ENCODE data around the gene KNDC1. TPM values are rescaled to one million over a fixed set of nuclear protein-coding genes. Genes with fewer than 3 reads are reported as not detected.

Gene KNDC1
- total and polyA plus RNA-seq, 2 donors, result 0.47 to 1.2 TPM

- WGBS, result 94% methylated on average over 26 of the region's 26 CpGs
- H3K27ac ChIP-seq (ENCODE audit: low read depth), result no peak overlapping the region
These were observed 38.2 kb downstream of the KNDC1 start for GRCh38 chr10:133198206-133198605.

GRCh38 chr10:133198621-133199487 lies 38.8 kb downstream of the KNDC1 start:
- DNase-seq (ENCODE audit: extremely low spot score), result no peak
- 90% methylated on average over 54 of the region's 54 CpGs for WGBS
- no peak overlapping the region for H3K4me3 ChIP-seq (ENCODE audit: low read depth, low read length)
- no peak overlapping the region for H3K27ac ChIP-seq (ENCODE audit: low read depth)
- no peaks in the 10 kb centered on the region for H3K36me3 ChIP-seq (ENCODE audit: insufficient read depth)
- no peaks in the 10 kb centered on the region for H3K4me1 ChIP-seq (ENCODE audit: insufficient read depth)

More at GRCh38 chr10:133198206-133198605, 38.2 kb downstream of the KNDC1 start:
- no peak for DNase-seq (ENCODE audit: extremely low spot score)
- H3K4me1 ChIP-seq (ENCODE audit: insufficient read depth), result no peaks in the 10 kb centered on the region
- no peaks in the 10 kb centered on the region for H3K36me3 ChIP-seq (ENCODE audit: insufficient read depth)
- H3K4me3 ChIP-seq (ENCODE audit: low read depth, low read length), result no peak overlapping the region

DNA sequence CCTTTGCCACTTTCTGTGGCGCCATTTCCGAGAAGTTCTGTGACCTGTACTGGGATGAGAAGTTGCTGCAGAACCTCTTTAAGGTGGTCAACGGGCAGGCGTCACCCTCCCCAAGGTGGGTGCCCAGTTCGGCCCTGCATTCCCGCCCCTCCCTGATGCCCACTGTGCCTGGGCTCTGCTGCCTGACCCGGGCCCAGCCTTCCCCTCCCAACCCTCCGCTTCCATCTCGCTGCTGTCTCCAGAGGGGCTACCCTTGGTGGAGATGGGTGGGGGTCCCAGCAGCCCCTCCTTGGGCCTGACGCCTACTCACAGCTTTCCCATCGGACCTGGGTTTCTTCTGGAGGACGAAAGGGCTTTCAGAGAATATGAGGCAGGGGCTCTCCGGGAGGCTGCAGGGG lies 39.5 kb downstream of the KNDC1 start:
- no peak for DNase-seq (ENCODE audit: extremely low spot score)
- H3K4me1 ChIP-seq (ENCODE audit: insufficient read depth), result no peaks in the 10 kb centered on the region
- no peak overlapping the region for H3K4me3 ChIP-seq (ENCODE audit: low read depth, low read length)
- no peak overlapping the region for H3K27ac ChIP-seq (ENCODE audit: low read depth)
- no peaks in the 10 kb centered on the region for H3K36me3 ChIP-seq (ENCODE audit: insufficient read depth)
- 91% methylated on average over 13 of the region's 13 CpGs for WGBS

- WGBS, result 57% methylated on average over 38 of the region's 38 CpGs
- no peak for DNase-seq (ENCODE audit: extremely low spot score)
- Histone ChIP-seq H3K4me3 (ENCODE audit: low read depth, low read length) (no peak overlapping the region), H3K27ac (ENCODE audit: low read depth) (no peak overlapping the region), H3K4me1 (ENCODE audit: insufficient read depth) (no peaks in the 10 kb centered on the region), H3K36me3 (ENCODE audit: insufficient read depth) (no peaks in the 10 kb centered on the region)
These were observed 40.1 kb downstream of the KNDC1 start for GRCh38 chr10:133199992-133200611.

DNA sequence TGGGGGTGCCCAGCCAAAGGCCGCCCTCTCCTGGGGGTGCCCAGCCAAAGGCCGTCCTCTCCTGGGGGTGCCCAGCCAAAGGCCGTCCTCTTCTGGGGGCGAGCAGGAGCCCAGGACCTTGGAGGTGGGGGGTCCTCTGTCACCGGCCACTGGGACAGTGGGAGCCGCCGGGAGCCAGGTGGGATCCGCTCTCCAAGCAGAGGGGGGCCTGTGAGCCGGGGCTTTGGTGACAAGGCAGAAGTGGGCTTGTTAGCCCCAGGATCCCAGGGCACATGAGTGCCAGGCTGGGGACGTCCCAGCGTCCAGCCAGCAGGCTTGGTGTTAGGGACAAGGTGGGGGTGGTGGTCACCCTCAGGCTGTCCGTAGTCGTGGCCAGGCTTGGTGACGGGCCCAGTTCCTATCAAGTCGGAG lies 40.6 kb downstream of the KNDC1 start:
- no peak for DNase-seq (ENCODE audit: extremely low spot score)
- WGBS, result 90% methylated on average over 15 of the region's 15 CpGs
- H3K4me3 ChIP-seq (ENCODE audit: low read depth, low read length), result no peak overlapping the region
- no peaks in the 10 kb centered on the region for H3K4me1 ChIP-seq (ENCODE audit: insufficient read depth)
- H3K36me3 ChIP-seq (ENCODE audit: insufficient read depth), result no peaks in the 10 kb centered on the region
- H3K27ac ChIP-seq (ENCODE audit: low read depth), result no peak overlapping the region

DNA sequence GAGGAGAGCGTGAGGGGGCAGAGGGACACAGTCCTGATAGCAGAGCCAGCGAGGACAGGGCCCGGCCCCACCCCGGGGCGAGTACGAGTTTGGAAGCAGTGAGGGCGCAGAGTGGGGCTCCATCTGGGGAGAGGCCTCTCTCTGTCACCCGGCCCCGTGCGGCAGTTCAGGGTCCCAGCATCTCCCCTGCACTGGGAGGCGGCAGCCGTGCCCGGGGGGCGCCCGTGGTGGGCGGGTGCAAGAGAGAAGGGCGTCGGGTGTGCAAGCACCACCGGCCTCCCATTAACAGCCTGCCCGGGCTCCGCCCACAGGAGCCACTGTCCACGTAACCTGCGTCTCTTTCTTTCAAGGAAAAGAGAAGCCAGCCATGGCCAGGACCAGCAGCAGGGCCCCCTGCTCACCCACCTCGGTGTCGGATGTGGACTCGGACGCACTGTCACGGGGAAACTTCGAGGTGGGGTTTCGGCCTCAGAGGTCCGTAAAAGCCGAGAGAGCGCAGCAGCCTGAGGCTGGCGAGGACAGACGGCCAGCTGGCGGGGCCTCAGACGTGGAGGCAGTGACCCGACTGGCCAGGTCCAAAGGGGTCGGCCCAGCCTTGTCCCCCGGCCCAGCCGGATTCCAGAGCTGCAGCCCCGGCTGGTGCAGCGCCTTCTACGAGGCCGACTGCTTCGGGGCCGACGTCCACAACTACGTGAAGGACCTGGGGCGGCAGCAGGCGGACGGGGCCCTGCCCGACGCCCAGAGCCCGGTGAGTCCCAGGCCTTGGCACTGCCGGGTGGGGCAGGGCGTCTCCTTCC lies 41.3 kb downstream of the KNDC1 start:
- Histone ChIP-seq H3K27ac (ENCODE audit: low read depth) (no peak overlapping the region), H3K4me1 (ENCODE audit: insufficient read depth) (no peaks in the 10 kb centered on the region), H3K36me3 (ENCODE audit: insufficient read depth) (no peaks in the 10 kb centered on the region), H3K4me3 (ENCODE audit: low read depth, low read length) (no peak overlapping the region)
- WGBS, result 91% methylated on average over 57 of the region's 57 CpGs
- DNase-seq (ENCODE audit: extremely low spot score), result no peak

- H3K36me3 ChIP-seq (ENCODE audit: insufficient read depth), result no peaks in the 10 kb centered on the region
- H3K27ac ChIP-seq (ENCODE audit: low read depth), result no peak overlapping the region
- WGBS, result 78% methylated on average over 29 of the region's 29 CpGs
- no peak for DNase-seq (ENCODE audit: extremely low spot score)
- no peak overlapping the region for H3K4me3 ChIP-seq (ENCODE audit: low read depth, low read length)
- H3K4me1 ChIP-seq (ENCODE audit: insufficient read depth), result no peaks in the 10 kb centered on the region
These were observed 42.1 kb downstream of the KNDC1 start for GRCh38 chr10:133201948-133202725.

DNA sequence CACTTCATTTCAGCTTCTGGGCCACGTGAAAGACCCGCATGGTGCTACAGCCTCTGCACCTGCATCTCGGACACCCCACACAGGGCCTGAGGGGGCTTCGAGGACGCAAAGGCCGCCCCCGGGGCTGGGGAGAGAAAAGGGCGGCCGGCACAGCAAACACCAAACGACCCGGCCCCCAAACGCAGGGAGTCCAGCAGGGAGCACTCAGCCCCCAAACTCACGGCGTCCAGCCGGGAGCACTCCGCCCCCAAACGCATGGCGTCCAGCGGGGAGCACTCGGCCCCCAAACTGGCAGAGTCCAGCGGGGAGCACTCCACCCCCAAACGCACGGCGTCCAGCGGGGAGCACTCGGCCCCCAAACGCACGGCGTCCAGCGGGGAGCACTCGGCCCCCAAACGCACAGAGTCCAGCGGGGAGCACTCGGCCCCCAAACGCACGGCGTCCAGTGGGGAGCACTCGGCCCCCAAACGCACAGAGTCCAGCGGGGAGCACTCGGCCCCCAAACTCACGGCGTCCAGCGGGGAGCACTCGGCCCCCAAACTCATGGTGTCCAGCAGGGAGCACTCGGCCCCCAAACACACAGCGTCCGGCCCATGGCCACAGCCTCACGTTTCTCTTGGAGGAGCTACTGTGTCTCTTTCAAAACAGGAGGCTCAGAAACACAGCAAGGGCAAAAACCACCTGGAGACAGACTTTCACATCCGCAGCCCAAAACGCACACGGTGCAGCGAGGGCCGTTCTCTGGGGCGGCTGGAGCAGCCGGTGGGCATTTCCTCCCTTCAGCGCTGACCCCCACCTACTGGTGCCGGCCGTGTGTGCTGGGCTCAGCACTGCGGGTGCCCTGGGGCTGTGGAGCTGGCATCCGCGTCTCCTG lies 43.0 kb downstream of the KNDC1 start:
- DNase-seq (ENCODE audit: extremely low spot score), result no peak
- H3K4me3 ChIP-seq (ENCODE audit: low read depth, low read length), result no peak overlapping the region
- 85% methylated on average over 59 of the region's 62 CpGs for WGBS
- H3K27ac ChIP-seq (ENCODE audit: low read depth), result no peak overlapping the region
- no peaks in the 10 kb centered on the region for H3K4me1 ChIP-seq (ENCODE audit: insufficient read depth)
- H3K36me3 ChIP-seq (ENCODE audit: insufficient read depth), result no peaks in the 10 kb centered on the region

DNA sequence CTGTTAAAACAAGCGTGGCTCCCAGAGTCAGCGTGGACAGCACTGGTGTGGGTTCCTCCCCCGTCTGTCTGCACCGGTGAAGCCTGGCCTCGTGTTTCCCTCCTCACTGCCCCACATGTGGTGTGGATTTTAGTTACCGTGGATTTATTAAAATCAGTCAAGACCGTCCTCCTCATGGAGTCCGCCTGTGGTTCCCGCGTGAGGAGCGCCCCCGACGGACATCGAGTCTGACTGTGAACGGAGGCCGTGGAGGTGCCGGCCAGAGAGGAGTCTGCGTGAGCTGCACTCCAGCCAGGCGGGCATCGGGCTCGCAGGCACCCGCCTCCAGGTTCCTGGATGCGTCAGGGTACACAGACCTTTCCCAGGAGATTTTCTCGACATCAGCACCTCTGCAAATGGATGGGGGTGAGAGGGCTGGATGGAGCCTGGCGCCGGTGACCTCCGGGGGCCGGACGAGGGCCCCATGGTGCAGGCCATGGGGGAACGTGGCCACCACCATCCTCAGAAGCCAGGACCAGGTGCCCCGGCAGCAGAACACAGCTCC lies 43.7 kb downstream of the KNDC1 start:
- 87% methylated on average over 31 of the region's 31 CpGs for WGBS
- H3K4me3 ChIP-seq (ENCODE audit: low read depth, low read length), result no peak overlapping the region
- no peak for DNase-seq (ENCODE audit: extremely low spot score)
- H3K36me3 ChIP-seq (ENCODE audit: insufficient read depth), result no peaks in the 10 kb centered on the region
- no peaks in the 10 kb centered on the region for H3K4me1 ChIP-seq (ENCODE audit: insufficient read depth)
- no peak overlapping the region for H3K27ac ChIP-seq (ENCODE audit: low read depth)

- no peak overlapping the region for H3K4me3 ChIP-seq (ENCODE audit: low read depth, low read length)
- no peaks in the 10 kb centered on the region for H3K4me1 ChIP-seq (ENCODE audit: insufficient read depth)
- no peak for DNase-seq (ENCODE audit: extremely low spot score)
- H3K27ac ChIP-seq (ENCODE audit: low read depth), result no peak overlapping the region
- 93% methylated on average over 38 of the region's 38 CpGs for WGBS
- H3K36me3 ChIP-seq (ENCODE audit: insufficient read depth), result no peaks in the 10 kb centered on the region
These were observed 44.4 kb downstream of the KNDC1 start for GRCh38 chr10:133204226-133205015.

DNA sequence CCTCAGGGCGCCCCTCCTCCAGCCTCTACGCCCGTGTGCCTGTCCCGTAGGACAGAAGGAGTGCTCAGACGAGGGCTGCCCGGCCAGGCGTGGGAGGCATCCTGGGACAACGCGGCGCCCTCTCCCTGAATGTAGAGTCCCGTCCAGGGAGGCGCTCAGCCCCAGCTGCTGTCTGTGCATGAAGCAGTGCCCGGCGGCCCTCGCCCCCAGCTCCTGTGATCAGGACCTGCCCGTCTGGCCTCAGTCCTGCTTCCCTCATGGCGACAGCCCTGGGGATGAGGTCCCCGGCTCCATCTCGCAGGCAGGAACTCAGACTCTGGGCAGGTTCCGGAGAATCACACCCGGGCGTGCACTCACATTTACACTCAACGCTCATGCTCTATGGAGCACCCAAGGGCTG lies 45.1 kb downstream of the KNDC1 start:
- Histone ChIP-seq H3K4me3 (ENCODE audit: low read depth, low read length) (no peak overlapping the region), H3K4me1 (ENCODE audit: insufficient read depth) (no peaks in the 10 kb centered on the region), H3K36me3 (ENCODE audit: insufficient read depth) (no peaks in the 10 kb centered on the region), H3K27ac (ENCODE audit: low read depth) (no peak overlapping the region)
- 88% methylated on average over 23 of the region's 23 CpGs for WGBS
- no peak for DNase-seq (ENCODE audit: extremely low spot score)

Data from urinary bladder (tissue), 4 donors.